OCI-LY3 (cell line): Measurements from ENCODE around the gene PTAR1.

Experiments
- H2AFZ ChIP-seq: fragments of 200-600, 300-600 bp; shearing (Covaris generic); 2 replicates; pipeline ENCODE4 v1.6.0; 2014; ENCODE audit warnings: antibody characterized with exemption, low read depth, low read length
- H3K27ac ChIP-seq: fragments of 200-600, 300-600 bp; sonication (generic); 2 replicates; pipeline ENCODE4 v1.5.1; 2014; ENCODE audit warnings: mild to moderate bottlenecking, low read length, moderate library complexity, mixed read lengths
- H3K27me3 ChIP-seq: fragments of 200-600, 300-600 bp; sonication (generic); 2 replicates; pipeline ENCODE4 v1.6.1; 2014; ENCODE audit warnings: low read depth, low read length, mixed read lengths
- H3K36me3 ChIP-seq: fragments of 200-600, 300-600 bp; sonication (generic); replicated peaks from 2 replicates; pipeline ENCODE3; 2014; ENCODE audit warnings: low read depth, low read length, mixed read lengths
- H3K4me1 ChIP-seq: fragments of 300-600, 200-600 bp; sonication (generic); 2 replicates; pipeline ENCODE4 v1.6.1; 2014; ENCODE audit warnings: low read length, mixed read lengths
- H3K4me2 ChIP-seq: fragments of 200-600, 300-600 bp; sonication (generic); 2 replicates; pipeline ENCODE4 v1.6.1; 2014; ENCODE audit warnings: low read length, mixed read lengths
- H3K4me3 ChIP-seq: fragments of 300-600, 200-600 bp; sonication (generic); 2 replicates; pipeline ENCODE4 v1.5.1; 2014; ENCODE audit warnings: antibody characterized with exemption, mild to moderate bottlenecking, low read length, moderate library complexity
- H3K79me2 ChIP-seq: fragments of 300-600, 200-600 bp; shearing (Covaris generic); 2 replicates; pipeline ENCODE4 v1.6.1; 2014; ENCODE audit warnings: mild to moderate bottlenecking, low read length, mixed read lengths
- H3K9ac ChIP-seq: fragments of 300-600, 200-600 bp; shearing (Covaris generic); 2 replicates; pipeline ENCODE4 v1.6.0; 2014; ENCODE audit warnings: mild to moderate bottlenecking, low read length, moderate library complexity
- H3K9me3 ChIP-seq: fragments of 200-600, 300-600 bp; shearing (Covaris generic); 2 replicates; pipeline ENCODE4 v1.6.1; 2014; ENCODE audit warnings: low read length, mixed read lengths; ENCODE audit not compliant: insufficient read depth
- H4K20me1 ChIP-seq: fragments of 200-600, 300-600 bp; sonication (generic); 2 replicates; pipeline ENCODE4 v1.6.1; 2016; ENCODE audit warnings: low read length, mixed read lengths; ENCODE audit not compliant: insufficient read depth
- CTCF ChIP-seq: fragments of 200-600, 300-600 bp; sonication (generic); IDR thresholded peaks from 2 replicates; pipeline ENCODE4 v1.5.1; 2014; ENCODE audit warnings: antibody characterized with exemption, low read length, low read depth
- EZH2phosphoT487 ChIP-seq: fragments of 200-600 bp; shearing (Covaris generic); IDR thresholded peaks from 2 replicates; pipeline ENCODE4 v1.6.1; 2018; ENCODE audit warnings: antibody characterized with exemption, mixed run types, low read depth

Gene PTAR1

GRCh38 chr9:69794356-69794755, 34.5 kb upstream of the PTAR1 start:
- Histone ChIP-seq H3K4me1 (no peaks in the 10 kb centered on the region), H3K9me3 (no peaks in the 10 kb centered on the region), H3K36me3 (no peaks in the 10 kb centered on the region), H4K20me1 (no peaks in the 10 kb centered on the region), H3K27me3 (peaks cover 22% of the 10 kb centered on the region), H3K79me2 (no peaks in the 10 kb centered on the region), H3K4me2 (no peak overlapping the region), H3K9ac (no peak overlapping the region), H3K4me3 (no peak overlapping the region), H2AFZ (no peak overlapping the region), H3K27ac (no peak overlapping the region)
- TF ChIP-seq EZH2phosphoT487 (no peak), CTCF (no peak)

- no peaks in the 10 kb centered on the region for H3K9me3 ChIP-seq
- H3K4me2 ChIP-seq, result no peak overlapping the region
- no peak overlapping the region for H3K4me3 ChIP-seq
- H3K9ac ChIP-seq, result no peak overlapping the region
- no peak overlapping the region for H2AFZ ChIP-seq
- TF ChIP-seq EZH2phosphoT487 (no peak), CTCF (no peak)
- no peak overlapping the region for H3K27ac ChIP-seq
- H3K4me1 ChIP-seq, result no peaks in the 10 kb centered on the region
- H4K20me1 ChIP-seq, result no peaks in the 10 kb centered on the region
- peaks cover 9% of the 10 kb centered on the region; the same call in 1 of the 2 replicates for H3K27me3 ChIP-seq
- H3K36me3 ChIP-seq, result no peaks in the 10 kb centered on the region
- H3K79me2 ChIP-seq, result no peaks in the 10 kb centered on the region
These were observed 25.9 kb upstream of the PTAR1 start for GRCh38 chr9:69785757-69786156.

- Histone ChIP-seq H2AFZ (no peak overlapping the region), H3K9ac (no peak overlapping the region), H3K4me3 (no peak overlapping the region), H3K27me3 (no peaks in the 10 kb centered on the region), H3K27ac (no peak overlapping the region), H3K9me3 (no peaks in the 10 kb centered on the region), H4K20me1 (no peaks in the 10 kb centered on the region), H3K4me1 (no peaks in the 10 kb centered on the region), H3K4me2 (no peak overlapping the region), H3K36me3 (no peaks in the 10 kb centered on the region), H3K79me2 (no peaks in the 10 kb centered on the region)
- TF ChIP-seq CTCF, result no peak
- TF ChIP-seq EZH2phosphoT487, result no peak
These were observed 13.4 kb upstream of the PTAR1 start for GRCh38 chr9:69773258-69773657.

GRCh38 chr9:69771775-69772418, 12.1 kb upstream of the PTAR1 start:
- H3K4me3 ChIP-seq, result no peak overlapping the region
- no peaks in the 10 kb centered on the region for H3K27me3 ChIP-seq
- H3K9me3 ChIP-seq, result no peaks in the 10 kb centered on the region
- no peaks in the 10 kb centered on the region for H3K79me2 ChIP-seq
- no peak overlapping the region for H2AFZ ChIP-seq
- H3K4me2 ChIP-seq, result no peak overlapping the region
- no peaks in the 10 kb centered on the region for H4K20me1 ChIP-seq
- TF ChIP-seq EZH2phosphoT487 (no peak), CTCF (no peak)
- H3K27ac ChIP-seq, result no peak overlapping the region
- H3K9ac ChIP-seq, result no peak overlapping the region
- H3K36me3 ChIP-seq, result no peaks in the 10 kb centered on the region
- H3K4me1 ChIP-seq, result no peaks in the 10 kb centered on the region
